ENCODE data around the gene CDKN2B-AS1. TPM values are rescaled to one million over a fixed set of nuclear protein-coding genes. Genes with fewer than 3 reads are reported as not detected.

CDKN2B-AS1 gene
- total RNA-seq, 2 donors from 2014 or later = 39.7 to 73.7 TPM

DNA sequence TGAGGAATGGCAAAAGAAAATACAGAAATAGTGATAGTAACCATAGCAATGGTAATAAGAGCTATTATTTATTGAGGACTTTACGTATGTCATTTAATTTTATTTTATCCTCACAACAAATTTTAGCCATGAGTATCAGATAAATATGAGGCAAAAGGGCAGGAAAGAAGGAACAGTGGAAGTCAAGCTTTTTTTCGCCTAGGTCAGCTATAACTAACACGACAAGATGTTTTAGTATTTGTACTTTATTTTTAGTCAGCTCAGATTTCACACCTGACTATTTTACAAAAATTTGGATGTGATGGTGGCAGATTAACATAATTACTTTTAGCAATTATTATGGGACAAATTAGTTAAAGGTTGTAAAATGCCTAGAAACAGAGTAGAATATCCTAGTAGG, 49.3 kb downstream of the CDKN2B-AS1 start:
- Histone ChIP-seq H3K4me3 (no peak overlapping the region), H3K36me3 (no peaks in the 10 kb centered on the region), H3K9ac (ENCODE audit: low read depth in 2 of 2, low read length in 2 of 2) (no peak overlapping the region), H3K9me3 (no peaks in the 10 kb centered on the region), H3K27ac (no peak overlapping the region), H3K27me3 (no peaks in the 10 kb centered on the region), H3K4me1 (no peaks in the 10 kb centered on the region)
- DNase-seq = no peak
- TF ChIP-seq, protein P1, sequence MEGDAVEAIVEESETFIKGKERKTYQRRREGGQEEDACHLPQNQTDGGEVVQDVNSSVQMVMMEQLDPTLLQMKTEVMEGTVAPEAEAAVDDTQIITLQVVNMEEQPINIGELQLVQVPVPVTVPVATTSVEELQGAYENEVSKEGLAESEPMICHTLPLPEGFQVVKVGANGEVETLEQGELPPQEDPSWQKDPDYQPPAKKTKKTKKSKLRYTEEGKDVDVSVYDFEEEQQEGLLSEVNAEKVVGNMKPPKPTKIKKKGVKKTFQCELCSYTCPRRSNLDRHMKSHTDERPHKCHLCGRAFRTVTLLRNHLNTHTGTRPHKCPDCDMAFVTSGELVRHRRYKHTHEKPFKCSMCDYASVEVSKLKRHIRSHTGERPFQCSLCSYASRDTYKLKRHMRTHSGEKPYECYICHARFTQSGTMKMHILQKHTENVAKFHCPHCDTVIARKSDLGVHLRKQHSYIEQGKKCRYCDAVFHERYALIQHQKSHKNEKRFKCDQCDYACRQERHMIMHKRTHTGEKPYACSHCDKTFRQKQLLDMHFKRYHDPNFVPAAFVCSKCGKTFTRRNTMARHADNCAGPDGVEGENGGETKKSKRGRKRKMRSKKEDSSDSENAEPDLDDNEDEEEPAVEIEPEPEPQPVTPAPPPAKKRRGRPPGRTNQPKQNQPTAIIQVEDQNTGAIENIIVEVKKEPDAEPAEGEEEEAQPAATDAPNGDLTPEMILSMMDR (IDR thresholded peaks at IDR 0.05) = no peak
- intact Hi-C loops (cut with DNase I) = loop anchor here (10.0 kb wide), 1 partner anchor 71 kb away; no protein-coding TSS in a partner anchor

DNA sequence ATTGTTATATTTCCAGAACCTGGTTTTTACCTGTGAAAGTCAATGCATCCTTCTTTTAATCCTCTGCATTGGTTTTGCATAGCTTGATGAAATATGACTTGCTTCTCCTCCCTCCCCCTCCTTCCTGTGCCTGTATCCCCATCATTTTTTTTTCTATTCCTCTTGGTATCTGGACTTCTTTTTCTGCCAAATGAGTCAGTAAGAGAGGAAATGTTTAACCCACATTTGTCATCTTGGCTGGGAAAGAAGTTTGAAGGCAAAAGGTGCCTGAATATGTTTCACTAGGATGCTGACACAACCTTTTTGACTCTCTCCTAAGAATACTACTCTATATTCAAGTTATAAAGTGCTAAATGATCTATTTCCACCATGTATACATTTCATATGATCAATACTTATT, 50.0 kb downstream of the CDKN2B-AS1 start:
- no peak overlapping the region for H3K4me3 ChIP-seq
- H3K27me3 ChIP-seq = no peaks in the 10 kb centered on the region
- H3K27ac ChIP-seq = no peak overlapping the region
- no peaks in the 10 kb centered on the region for H3K36me3 ChIP-seq
- no peaks in the 10 kb centered on the region for H3K9me3 ChIP-seq
- DNase-seq = no peak
- H3K4me1 ChIP-seq = no peaks in the 10 kb centered on the region
- TF ChIP-seq, protein P1 (IDR thresholded peaks at IDR 0.05) = no peak
- intact Hi-C loops (cut with DNase I) = loop anchor here (10.0 kb wide), 1 partner anchor 70 kb away; no protein-coding TSS in a partner anchor
- no peak overlapping the region for H3K9ac ChIP-seq (ENCODE audit: low read depth in 2 of 2, low read length in 2 of 2)

DNA sequence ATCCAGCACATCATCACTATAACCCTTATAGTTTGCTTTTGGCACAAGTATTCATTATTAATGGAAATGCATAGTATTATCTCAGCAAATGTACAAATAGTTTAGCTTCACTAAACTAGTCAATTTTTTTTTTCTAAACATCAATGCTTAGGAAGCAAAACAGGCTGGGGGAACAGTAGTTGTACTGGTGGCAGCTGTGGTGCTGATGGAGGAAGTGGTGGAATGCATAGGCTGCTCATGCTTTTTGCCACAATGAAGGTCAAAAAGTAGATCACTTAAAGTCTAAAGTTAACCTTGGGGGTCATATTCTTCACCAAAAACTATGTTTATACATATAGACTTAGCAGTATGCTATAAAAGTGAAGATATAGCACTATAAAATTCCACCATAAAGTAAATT, 50.8 kb downstream of the CDKN2B-AS1 start:
- Histone ChIP-seq H3K4me3 (no peak overlapping the region), H3K9ac (ENCODE audit: low read depth in 2 of 2, low read length in 2 of 2) (no peak overlapping the region), H3K27me3 (no peaks in the 10 kb centered on the region), H3K4me1 (no peaks in the 10 kb centered on the region), H3K36me3 (no peaks in the 10 kb centered on the region), H3K27ac (no peak overlapping the region), H3K9me3 (no peaks in the 10 kb centered on the region)
- intact Hi-C loops (cut with DNase I) = loop anchor here (10.0 kb wide), 1 partner anchor 69 kb away; no protein-coding TSS in a partner anchor
- TF ChIP-seq, protein P1 (IDR thresholded peaks at IDR 0.05) = no peak
- no peak for DNase-seq

DNA sequence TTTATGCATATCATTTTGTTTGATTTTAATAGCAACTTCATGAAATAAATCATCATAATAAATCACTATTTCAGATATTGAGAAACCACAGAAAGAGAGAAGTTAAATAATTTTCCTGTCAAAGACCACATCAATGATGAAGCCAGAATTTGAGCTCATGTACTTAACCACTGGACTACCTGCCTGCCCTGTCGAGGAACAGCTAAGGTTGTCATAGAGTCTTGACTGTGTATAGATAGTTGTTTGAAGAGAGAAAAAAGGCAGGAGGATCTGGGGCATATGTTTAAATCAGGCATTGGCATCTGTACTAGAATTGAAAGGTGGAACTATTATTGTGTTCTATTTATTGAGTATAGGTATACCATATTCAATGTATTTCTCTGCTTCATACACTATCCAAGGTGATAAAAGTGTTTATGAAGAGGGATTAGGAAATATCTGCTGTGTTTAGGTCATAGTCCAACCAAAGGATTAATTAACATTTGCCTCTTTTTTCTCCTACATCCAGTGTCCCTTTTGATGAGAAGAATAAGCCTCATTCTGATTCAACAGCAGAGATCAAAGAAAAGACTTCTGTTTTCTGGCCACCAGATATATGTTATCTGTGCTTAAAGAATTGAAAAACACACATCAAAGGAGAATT, 51.8 kb downstream of the CDKN2B-AS1 start:
- Histone ChIP-seq H3K4me1 (no peaks in the 10 kb centered on the region), H3K36me3 (no peaks in the 10 kb centered on the region), H3K27me3 (no peaks in the 10 kb centered on the region), H3K9ac (ENCODE audit: low read depth in 2 of 2, low read length in 2 of 2) (no peak overlapping the region), H3K9me3 (no peaks in the 10 kb centered on the region), H3K27ac (no peak overlapping the region), H3K4me3 (no peak overlapping the region)
- TF ChIP-seq, protein P1 (IDR thresholded peaks at IDR 0.05) = no peak
- intact Hi-C loops (cut with DNase I) = loop anchor here (10.0 kb wide), 1 partner anchor 68 kb away; no protein-coding TSS in a partner anchor
- no peak for DNase-seq

DNA sequence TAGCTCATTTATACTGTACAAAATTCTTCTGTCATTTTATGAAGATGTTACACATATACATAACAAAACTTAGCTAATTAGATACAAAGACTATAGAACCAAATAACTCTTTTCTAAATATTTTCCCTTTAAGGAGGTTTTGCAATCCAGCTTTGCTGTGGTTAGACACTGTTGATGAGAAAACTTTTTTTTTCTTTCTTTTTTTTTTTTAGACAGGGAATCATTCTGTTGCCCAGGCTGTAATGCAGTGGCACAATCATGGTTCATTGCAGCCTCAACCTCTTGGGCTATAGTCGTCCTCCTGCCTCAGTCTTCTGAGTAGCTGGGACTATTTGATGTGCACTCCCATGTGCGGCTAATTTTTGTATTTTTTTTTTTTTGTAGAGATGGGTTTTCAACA, 53.0 kb downstream of the CDKN2B-AS1 start:
- Histone ChIP-seq H3K9ac (ENCODE audit: low read depth in 2 of 2, low read length in 2 of 2) (no peak overlapping the region), H3K27ac (no peak overlapping the region), H3K9me3 (no peaks in the 10 kb centered on the region), H3K4me1 (no peaks in the 10 kb centered on the region), H3K4me3 (no peak overlapping the region), H3K36me3 (no peaks in the 10 kb centered on the region), H3K27me3 (no peaks in the 10 kb centered on the region)
- no peak for DNase-seq
- intact Hi-C loops (cut with DNase I) = loop anchor here (10.0 kb wide), 1 partner anchor 67 kb away; no protein-coding TSS in a partner anchor
- TF ChIP-seq, protein P1 (IDR thresholded peaks at IDR 0.05) = no peak

All from colonic mucosa (tissue), 4 donors.